Activated T-cell treated with anti-CD3 and anti-CD28 coated beads for 1 hour (primary cell): ENCODE measurements around the gene B3GNT5.

Experiments
- DNase-seq: peaks from one replicate; pipeline ENCODE4 v3.0.0-alpha.2; 2020; ENCODE audit warnings: low read depth

The B3GNT5 gene

DNA sequence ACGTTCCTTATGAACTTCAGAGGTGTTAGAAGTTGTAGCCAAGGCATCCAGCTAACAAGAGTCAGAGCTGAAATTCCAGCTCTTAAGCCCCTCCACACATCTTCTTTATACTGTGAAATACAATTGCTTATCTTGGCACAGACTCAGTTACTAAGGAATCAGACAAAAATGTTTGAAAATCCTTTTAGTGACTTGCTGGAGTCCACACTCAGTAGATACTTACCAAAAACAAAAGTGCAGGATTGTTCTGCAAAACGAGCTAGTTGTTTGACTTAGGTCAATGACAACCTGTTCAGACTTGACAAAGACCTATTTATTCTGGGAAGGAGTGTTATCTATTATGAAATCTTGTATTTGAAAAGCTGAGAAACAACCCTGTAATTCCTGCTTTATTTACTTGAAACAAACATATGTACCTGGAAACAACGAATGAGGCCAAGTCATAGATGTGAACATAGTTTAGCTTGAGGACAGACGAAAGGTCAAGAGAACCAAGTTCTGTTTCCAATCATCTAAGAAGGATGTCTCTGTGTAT is 38.5 kb downstream of the B3GNT5 start:
- no peak for DNase-seq

GRCh38 chr3:183293966-183294365 is 40.9 kb downstream of the B3GNT5 start:
- DNase-seq = no peak

- DNase-seq = no peak
Observed at GRCh38 chr3:183295211-183295610, 42.2 kb downstream of the B3GNT5 start.

DNA sequence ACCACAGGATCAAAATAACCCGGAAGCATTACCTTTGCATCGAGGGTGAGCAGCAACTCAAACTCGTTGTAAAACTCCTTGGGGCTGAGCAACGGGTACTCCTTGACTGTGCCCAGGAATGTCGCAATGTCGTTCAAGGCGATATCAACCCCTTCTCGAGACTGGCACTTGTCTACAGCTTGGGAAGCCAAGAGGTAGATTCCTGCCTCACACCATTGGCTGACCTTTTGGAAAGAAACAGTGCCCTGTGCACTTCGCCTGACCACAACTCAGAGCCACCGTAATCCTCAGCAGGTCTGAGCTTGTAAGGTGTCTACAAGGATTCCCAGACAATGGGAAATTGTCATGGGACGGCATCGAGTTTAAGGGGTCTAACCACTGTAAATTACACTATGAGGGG is 43.9 kb downstream of the B3GNT5 start:
- no peak for DNase-seq

DNA sequence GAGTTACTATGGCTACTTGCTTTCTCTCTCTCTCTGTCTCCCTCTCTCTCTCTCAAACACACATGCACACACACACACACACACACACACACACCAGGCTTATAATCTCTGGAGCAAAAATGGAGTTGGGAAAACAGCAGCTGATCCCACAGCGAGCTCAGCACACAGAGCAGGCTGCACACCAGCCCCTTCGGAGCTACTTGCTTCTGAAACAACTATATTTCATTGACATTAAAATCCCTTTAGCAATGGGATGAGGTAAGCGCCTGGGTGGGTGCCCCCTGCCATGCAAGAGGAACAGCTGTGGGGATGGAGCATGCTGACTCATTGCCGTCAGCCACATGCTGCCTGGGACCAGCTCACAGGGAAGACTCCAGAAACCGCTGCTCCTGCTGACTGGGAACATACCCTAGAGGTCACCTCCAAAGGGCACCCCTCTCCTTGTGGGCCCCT is 45.7 kb downstream of the B3GNT5 start:
- no peak for DNase-seq

- no peak for DNase-seq
Observed at GRCh38 chr3:183299976-183300375, 46.9 kb downstream of the B3GNT5 start.

DNA sequence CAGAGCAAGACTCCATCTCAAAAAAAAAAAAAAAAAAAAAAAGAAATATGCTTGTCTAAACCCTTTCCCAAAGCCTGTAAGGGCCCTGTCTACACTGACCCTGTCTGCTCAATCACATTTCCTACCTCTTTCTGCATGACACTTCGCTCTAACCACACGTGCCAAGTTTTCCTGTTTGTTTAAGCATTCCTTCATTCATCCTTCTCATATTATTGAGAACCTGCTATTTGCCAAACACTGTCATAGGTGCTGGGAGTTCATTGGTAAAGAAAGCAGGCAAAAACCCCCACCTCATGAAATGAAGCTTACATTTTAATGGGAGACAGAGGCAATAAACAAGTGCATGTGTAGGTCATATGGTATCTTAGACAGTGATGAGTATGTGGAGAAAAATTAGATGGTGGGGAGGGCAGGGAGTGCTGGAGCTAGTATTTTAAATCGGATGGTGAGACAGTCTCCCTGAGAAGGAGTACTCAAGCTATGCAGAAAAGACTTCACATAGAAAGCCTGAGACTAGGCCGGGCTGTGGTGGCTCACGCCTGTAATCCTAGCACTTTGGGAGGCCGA is 48.0 kb downstream of the B3GNT5 start:
- no peak for DNase-seq

DNA sequence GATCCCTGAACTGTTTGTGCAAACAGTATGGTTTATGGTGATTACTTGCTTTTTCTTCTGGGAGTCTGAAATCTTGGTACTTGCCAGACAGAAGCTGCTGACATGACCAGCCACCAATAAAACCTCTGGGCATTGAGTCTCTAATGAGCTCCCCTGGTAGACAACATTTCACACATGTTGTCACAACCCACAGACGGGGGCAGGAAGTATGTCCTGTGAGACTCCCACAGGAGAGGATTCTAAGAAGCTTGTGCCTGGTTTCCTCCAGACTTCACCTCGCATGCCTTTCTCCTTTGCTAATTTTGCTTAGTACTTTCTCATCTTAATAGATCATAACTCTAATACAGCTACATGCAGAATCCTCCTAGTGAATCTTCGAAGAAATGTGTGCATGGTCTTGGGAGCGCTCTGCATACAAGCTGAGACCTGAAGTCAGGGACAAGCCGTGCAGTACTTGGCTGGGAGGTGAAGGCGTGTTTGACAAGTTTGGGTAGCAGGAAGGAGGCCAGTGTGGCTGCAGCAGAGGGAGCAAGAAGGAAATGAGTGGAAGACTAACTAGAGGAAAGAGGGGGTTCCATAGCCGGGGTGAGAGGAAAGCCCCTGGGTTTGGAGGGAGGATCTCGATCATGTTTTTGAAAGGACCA is 49.0 kb downstream of the B3GNT5 start:
- no peak for DNase-seq

GRCh38 chr3:183303690-183304089 is 50.6 kb downstream of the B3GNT5 start:
- DNase-seq = no peak

- DNase-seq = no peak
Observed at GRCh38 chr3:183306798-183307671, 54.0 kb downstream of the B3GNT5 start.

GRCh38 chr3:183307749-183308148 is 54.7 kb downstream of the B3GNT5 start:
- no peak for DNase-seq

DNA sequence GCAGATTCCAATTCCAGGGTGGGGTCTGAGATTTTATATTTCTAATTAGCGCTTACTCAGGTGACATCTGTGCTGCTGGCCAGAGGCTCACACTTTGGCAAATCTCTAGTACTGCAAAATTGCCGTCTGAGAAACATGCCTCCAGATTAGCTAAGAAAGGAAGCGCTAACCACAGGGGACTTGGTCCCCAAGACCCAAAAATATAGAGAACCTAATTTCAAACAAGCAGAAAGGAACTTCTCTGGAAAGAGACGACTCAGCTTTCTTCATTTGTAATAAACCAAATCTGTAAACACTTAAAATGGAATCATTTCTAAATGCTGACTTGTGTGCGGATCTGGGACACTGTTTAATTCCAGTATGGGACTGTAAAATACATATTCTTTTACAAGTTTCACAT is 55.7 kb downstream of the B3GNT5 start:
- DNase-seq = no peak

GRCh38 chr3:183309276-183309675 is 56.2 kb downstream of the B3GNT5 start:
- no peak for DNase-seq

DNA sequence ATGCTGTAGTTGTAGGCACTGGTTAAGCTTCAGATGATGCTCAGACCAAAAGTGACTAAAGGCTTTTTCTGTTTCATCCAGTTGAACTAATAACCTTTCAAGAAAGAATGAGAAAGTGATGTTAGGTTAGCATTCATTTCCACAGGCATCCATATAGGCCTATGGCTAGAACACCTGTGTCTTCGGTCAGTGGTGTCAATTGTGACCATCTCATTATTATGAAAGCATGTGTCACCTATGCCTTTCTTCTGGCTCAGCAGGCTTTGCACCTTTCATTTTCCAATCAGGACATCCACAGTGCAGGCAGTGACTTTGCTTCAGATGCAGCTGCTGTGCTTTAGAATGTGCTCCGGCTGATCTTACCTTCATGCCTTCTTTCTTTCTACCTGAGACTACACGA is 57.9 kb downstream of the B3GNT5 start:
- no peak for DNase-seq

- no peak for DNase-seq
Observed at GRCh38 chr3:183312433-183312832, 59.4 kb downstream of the B3GNT5 start.

DNA sequence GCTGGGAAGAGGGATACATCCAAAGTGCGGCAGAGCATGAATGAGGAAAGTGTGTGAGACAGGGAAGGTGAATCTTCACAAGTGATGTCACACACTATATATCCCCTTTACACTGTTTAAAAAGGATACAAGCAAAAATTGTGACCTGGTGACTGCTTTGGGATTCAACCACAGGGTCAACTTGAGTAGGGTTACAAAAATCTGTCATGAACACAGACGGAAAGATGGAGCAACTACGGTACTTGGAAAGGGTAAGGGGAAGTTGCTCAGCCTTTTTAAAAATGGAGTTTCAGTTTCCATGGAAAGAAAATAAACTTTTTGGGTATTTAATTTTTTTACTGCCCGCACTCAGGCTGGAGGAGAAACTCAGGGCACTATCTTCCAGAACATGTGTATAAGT is 60.3 kb downstream of the B3GNT5 start:
- DNase-seq = no peak

- no peak for DNase-seq
Observed at GRCh38 chr3:183313764-183314163, 60.7 kb downstream of the B3GNT5 start.

DNA sequence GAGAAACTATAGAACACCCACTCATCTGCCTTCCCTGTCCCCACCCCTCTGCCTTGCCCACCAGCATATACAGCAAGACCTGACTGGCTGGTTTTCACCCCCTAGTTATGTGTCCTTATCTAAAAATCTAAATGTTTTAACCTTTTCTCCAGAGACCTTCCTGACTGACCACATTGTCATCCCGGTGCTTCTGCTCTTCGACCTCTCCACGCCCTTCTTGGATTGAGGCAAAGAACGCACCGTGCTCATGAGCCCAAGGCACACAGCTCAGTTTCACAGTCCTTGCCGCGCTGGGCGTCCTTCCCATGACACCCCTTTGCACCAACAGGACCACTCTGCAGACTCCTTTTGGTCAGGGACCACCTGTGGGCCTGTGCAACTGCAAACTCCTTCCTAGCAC is 62.7 kb downstream of the B3GNT5 start:
- DNase-seq = no peak

DNA sequence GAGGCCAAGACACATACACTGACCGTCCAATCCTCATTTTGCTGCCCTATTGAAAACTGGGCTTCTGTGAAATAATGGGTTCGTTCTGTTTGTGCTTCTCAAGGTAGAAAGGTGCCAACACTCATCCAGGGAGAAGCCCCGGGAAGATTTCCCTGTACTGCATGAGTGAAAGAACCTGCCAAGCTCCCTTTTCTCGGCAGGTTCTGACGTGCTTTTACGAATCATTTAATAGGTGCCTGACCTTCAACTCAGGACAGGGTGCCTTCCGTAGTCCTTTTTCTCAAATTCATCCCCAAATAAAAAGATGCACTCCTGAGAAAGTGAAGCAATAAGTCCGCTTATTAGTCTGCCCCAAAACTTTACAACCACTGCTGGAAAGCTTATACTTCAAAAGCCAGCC is 64.2 kb downstream of the B3GNT5 start:
- DNase-seq = no peak

GRCh38 chr3:183317886-183318865 is 65.1 kb downstream of the B3GNT5 start:
- DNase-seq = no peak

DNA sequence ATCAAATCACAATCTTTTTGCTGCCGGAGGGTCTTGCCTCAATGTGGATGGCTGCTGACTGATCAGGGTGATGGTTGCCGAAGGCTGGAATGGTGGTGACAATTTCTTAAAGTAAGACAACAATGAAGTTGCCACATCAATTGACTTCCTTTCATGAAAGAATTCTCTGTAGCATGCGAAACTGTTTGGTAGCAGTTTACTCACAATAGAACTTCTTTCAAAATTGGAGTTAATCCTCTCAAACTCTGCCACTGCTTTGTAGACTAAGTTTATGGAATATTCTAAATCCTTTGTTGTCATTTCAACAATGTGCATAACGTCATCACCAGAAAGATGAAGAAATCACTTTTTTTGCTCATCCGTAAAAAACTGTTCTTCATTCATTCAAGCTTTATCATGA is 65.8 kb downstream of the B3GNT5 start:
- DNase-seq = no peak

- no peak for DNase-seq
Observed at GRCh38 chr3:183319371-183319770, 66.3 kb downstream of the B3GNT5 start.
